ENCODE measurements around the gene NKAIN2.
"Not testable (repeated sequence)": the region's sequence is repeated elsewhere in the genome, so short reads cannot be mapped to it uniquely, and the experiment has no call there.

NKAIN2 gene

DNA sequence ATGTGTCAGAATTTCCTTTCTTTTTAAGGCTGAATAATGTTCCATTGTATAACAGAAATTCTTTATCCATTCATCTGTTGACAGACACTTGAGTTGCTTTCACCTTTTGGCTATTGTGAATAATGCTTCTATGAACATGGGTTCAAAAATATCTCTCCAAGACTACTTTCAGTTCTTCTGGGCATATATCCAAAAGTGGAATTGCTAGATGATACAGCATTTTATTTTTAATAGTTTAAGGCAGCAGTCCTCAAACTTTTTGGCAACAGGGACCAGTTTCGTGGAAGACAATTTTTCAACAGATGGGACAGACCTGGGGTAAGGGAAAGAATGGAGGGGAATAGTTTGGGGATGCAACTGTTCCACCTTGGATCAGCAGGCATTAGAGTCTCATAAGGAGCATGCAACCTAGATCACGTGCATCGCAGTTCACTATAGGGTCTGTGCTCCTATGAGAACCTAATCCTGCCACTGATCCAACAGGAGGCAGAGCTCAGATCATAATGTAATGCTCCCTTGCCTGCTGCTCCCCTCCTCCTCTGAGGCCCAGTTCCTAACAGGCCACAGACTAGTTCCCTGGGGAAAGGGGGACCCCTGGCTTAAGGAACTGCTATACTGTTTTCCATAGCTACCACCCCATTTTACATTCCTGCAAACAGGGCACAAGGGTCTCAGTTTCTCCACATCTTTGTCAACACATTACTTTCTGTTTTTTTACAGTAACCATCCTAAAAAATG, 918.6 kb downstream of the NKAIN2 start:
- peak; percentile 33 for DNase-seq

DNA sequence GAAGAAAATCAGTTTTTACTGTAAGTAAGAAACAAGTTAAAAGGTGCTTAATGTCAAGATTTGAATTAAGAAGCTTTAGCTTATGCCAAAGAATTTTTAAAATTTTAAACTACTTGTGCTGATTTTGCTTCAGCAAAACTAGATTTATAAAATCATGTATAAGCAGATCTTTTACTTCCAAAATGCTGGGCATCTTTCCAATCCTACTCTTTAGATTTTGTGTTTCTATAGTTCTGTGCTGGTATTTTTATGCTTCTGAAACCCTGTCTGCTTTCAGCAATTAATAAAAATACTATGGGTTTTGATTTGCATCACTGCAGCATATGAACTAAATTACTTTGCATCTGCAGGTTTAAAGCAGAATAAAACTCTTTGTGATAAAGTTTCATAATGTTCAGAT, 920.0 kb downstream of the NKAIN2 start:
- no peak for DNase-seq

DNA sequence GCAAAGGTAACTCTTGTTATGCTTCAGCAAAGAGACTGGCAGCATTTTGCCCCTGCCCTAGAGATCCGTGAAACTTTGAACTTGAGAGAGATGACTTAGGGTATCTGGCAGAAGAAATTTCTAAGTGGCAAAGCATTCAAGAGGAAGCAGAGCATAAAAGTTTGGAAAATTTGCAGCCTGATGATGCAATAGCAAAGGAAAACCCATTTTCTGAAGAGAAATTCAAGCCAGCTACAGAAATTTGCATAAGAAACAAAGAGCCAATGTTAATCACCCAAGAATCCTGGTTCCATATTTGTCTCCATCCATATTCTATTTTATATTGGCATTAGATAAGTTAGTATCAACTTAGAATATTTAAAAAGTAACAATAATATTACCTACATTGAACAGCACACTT, 934.1 kb downstream of the NKAIN2 start:
- DNase-seq, result not testable (repeated sequence)

DNA sequence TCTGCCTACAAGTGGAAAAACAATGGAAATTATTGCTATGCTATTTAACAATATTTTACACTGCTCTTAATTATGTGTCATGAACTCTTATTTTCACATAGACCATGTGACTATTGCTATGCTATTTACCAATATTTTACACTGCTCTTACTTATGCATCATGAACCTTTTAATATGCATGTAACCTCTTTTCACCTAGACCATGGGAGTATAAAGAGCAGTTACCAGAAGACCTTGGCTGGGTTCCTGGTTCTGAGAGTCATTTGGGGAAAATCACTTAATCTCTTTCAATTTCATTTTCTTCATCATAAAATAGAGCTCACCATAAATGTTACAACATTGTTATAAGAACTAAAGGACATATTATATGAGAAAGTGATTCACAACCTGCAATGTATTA, 934.8 kb downstream of the NKAIN2 start:
- no peak for DNase-seq

DNA sequence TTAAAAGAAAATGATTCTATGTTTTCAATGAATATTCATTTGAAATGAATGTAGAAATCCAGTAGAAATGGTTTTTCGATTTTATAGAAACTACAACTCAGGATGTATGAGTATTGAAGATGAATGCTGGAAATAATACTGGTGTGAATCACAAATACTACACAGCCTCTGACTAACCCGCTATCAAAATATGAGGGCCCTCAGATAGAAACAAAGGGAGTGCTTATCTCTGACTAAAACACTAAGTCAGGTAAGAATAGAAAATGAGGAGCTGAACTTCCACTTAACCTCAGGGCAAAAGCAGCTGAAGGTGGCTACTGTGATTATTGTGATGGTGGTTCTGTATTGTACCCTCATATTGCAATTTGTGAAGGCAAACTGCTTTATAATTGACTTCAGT, 937.7 kb downstream of the NKAIN2 start:
- DNase-seq, result no peak

DNA sequence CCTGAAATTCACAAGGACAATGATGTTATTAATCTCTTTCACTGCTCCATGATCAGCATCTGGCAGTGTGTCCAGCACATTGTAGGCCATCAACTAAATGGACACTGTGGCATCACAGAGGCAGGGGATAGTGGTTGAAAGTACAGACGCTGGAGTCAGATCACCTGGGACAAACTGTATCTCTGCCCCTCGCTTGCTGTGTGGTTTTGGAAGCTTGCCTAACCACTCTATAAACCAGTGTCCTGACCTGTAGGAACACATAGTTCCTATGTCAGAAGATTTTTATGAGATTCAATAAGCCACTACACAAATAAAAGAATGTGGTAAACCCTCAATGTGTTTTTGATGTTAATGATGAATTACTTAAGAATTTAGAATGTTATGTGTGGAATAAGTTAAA, 939.3 kb downstream of the NKAIN2 start:
- no peak for DNase-seq

DNA sequence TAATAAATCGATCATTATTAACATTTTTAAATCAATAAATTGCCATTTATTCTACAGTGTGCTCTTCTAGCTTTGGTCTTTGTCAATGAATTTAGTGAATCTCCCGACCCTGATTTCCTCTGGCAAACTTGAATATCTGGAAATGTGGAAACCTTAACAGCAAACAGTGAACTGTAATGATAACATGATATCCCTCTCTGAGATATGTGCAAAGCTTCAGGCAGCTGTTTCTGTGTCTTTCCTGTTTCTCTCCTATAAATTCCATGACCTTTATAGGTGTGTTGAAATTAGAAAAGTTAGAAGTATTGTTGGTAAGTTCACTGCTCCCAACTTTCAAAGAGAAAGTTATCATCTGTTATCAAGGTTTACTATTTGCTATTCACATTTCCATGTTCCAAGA, 939.8 kb downstream of the NKAIN2 start:
- DNase-seq, result no peak

DNA sequence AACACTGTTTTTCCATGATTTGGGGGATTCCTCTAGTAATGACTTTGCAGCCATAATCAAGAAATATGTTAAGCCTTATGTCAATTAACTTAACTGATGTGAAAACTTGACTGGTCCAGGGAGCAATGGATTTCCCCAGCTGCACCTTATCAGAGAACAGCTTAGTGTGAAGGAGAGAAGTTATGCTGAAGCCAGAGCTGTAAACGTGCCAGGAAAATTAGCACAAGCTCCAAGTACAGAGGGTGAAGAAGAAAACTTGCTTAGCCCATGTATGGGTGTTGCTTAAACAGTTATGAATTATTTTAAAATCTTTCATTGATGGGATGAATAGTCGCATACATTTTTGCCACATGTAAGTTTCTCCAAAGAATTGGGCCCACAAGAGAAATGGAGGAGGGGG, 943.7 kb downstream of the NKAIN2 start:
- DNase-seq, result no peak

DNA sequence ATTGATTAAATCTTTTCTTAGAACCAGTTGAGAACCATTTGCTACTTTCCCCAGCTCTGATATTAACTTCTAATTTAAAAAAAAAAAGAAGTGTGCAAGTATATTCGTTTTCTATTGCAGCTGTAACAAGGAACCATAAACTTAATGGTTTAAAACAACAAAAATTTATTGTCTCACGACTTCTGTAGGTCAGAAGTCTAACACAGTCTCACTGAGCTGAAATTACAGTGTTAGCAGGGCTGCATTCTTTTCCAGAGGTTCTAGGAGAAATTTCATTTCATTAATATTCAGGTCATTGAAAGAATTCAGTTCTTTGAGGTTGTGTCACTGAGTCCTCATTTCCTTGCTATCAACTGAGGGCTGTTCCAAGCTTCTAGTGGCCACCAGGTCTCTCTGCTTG, 945.1 kb downstream of the NKAIN2 start:
- no peak for DNase-seq

DNA sequence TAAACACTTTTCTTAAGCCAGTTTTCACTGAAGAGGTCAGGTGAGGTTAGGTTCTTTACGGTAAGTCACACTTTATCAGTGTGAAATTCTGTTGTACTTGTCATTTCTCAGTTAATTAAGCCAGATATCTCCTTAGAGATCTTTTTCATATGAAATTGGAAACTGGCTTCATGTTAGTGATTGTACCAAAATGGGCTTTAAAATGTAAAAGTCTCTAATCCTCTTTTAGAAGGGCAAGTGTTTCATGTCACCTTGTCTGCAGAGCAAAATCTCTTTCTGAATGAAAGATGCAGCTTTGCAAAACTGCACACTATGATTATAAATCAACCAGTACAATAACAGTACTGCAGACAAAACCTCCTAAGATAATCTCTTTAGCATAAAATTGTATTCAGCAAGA, 949.3 kb downstream of the NKAIN2 start:
- no peak for DNase-seq

DNA sequence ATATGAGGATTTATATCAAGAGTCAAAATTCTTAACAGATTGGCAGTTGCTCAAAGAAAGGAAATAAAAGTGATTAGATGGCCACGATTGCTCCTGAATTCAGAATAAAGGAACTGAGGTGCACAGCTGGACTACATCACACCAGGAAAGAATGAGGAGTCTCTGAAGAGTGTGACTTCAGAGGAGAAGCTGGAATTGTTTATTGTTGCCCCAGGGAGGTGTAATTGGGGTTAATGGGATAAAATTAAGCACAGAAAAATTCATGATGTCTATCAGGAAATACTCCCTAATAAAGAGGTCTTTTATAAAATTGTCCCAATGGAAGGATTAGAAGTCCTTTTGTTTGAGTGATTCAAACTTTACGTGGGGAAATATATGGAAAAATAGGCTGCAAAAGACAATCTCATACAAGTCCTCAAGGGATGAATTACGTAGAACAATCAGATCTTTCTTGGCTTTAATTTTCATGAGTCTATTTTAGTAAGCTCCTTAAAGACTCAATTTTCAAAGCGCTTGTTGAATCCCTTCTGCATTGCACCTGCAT, 950.0 kb downstream of the NKAIN2 start:
- no peak for DNase-seq

DNA sequence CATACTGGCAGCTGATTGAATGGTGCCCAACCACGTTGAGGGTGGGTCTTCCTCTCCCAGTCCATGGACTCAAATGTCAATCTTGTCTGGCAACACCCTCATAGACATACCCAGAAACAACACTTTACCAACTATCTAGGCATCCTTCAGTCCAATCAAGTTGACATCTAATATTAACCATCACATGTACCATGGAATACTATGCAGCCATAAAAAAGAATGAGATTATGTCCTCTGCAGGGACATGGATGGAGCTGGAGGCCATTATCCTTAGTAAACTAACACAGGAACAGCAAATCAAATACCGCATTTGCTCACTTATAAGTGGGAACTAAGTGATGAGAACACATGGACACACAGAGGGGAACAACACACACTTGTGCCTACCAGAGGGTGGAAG, 951.7 kb downstream of the NKAIN2 start:
- DNase-seq, result no peak

DNA sequence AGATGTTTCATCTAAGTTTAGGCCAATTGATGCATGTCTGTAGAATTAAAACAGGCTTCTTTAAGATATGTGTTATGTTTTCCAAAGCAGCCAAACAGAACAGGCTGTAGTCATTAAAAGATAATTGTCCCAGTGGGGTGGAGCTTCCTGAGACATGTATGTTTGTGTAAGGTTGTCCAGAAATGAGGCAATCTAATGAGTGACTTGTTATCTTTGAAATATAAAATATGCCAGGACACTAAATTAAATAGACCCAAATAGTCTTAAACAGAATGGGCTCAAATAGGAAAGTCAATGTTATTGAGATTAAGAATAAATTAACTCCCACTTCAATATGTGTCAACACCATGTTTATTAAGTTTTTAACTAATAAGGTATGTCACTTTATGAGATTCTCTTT, 953.9 kb downstream of the NKAIN2 start:
- DNase-seq, result no peak

DNA sequence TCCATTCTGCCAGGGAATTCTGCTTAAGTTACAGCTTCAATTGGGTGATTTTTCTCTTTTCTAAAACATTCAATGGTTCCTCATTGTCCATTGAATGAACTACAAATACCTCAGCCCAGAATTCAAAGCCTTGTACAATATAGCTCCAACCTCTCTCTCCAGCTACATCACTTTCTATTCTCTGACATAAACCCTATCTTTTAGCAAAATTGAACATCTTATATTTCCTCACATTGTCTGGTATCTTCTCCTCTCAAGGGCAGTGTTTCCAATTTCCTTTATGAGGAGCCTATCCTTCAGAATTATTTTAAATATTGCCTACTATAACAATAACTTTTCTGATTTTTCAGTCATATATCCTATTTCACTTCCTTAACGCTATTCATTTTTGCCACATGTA, 955.0 kb downstream of the NKAIN2 start:
- DNase-seq, result no peak

DNA sequence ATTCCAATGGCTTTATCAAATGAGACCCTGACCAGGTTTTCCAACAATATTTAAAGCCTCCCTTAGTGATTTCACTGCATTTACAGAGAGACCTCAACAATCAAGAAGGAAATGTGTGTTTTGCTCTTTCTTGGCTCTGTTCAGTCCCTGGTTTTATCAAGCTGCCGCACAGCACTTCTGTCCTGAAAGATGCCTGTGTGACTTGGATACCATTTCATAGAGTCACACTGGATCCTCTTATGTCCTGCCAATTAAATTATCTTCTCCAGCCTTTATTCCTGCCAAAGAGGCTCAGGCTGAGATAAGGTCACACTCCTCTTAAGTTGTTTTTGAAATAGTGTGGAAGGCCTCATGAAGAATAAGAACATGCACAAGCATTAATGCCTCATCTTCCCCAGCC, 961.6 kb downstream of the NKAIN2 start:
- no peak for DNase-seq

DNA sequence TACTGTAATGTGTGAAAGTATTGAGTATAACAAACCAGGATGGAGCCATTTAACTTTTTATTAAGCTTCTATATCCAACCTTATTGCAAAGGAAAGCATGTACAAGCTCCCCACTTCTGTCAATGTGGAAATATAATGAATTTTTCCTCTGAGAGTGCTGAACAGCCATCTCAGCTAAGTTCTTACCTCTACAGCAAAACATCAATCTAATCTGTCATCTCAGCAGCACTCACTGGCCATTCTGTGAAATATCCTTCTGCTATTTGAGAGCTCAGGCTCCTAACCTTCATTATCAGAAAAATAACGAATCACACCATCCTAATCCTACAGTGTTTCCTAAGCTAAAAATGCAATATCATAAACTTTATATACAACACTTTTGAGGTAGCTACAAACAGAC, 964.6 kb downstream of the NKAIN2 start:
- DNase-seq, result no peak

DNA sequence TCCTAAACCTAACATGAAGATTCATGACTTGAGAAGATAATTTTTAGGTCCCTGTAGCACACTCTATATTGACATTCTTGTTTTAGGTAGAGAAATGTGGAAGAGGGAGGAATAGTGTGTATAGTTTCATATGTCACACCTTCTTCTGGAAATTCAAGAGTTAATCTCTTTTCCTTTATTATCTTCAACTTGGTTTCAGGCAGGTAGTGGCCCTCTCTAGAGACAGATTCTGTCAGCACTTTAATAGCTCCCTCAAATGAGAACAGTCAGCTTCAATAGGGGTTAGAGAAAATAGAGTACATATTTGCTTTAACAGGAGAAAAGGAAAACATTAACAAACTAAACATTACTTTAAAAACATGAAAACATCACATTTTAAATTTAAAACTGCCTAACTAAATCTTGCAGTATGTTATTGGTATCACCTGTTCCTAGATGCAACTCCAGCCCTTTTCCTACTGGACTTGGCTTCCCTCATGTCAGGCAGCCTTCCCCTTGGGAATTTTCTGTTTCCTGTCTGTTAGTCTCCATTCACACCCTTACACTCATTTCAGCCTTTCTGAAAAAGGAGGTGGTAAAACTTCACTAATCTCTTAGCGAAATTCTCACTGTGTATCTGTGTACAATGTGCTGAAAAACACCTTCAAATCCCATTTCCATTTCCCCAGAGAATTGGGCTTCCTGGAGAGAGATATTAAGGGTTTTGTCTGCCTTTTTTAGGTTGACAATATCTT, 966.3 kb downstream of the NKAIN2 start:
- no peak for DNase-seq

DNA sequence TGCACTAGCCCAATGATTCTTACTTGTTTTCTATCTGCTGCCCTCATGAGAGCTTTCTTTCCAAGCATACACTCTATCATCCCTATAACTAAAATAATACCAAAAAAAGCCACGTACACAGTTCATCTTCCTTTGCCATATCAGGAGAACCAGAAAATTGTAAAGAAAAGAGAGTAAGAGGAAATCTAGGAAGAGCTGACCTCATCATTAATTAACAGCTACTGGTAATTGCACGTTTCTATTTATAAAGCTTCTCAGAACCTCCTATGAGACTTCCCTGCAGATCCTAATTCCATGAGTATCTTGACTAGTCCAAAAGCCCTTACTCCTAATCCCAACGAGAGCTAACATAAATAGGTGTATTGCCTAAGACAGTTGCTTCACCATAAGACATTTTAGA, 967.1 kb downstream of the NKAIN2 start:
- DNase-seq, result no peak

DNA sequence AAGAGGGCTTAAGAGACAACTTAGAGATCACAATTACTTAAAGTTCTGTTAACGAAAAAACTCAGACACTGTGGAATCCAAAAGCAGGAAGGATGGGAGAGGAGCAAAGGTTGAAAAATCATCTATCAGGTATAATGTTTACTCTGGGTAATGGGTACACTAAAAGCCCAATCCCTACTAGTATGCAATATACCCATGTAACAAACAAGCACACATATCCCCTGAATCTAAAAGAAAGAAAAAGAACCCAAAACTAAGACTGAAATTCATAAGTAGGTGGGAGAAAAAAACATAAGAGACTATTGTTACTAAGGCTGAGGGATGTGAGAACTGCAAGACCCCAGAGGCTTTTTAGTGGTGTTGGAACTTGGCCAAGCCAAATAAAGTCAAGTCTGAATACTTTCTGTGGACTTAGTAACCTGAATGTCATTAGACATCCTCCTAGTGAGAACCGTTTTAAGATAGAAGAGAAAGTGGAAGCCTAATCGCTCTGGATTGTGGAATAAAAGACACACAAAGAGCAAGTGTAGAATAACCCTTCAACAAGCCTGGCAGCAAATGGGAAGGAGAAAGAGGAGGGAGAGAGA, 969.2 kb downstream of the NKAIN2 start:
- no peak for DNase-seq

DNA sequence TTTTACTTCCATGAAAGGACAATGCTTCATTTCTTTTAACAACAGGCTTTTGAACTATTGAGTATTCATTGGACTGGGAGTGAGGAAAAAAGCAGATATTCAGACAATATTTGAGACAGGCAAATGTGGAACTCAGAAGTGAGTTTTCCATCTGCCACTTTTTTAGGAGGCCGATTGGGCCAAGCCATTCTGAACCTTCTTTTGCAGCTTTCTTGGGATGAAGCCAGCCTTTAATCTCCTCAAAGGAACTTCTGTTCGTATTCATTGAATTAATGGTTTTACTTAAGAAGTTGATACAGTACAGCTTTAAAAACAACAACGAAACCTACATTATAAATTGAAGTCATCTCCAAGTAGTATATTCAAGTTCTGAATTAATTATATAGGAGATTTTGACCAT, 971.5 kb downstream of the NKAIN2 start:
- no peak for DNase-seq

DNA sequence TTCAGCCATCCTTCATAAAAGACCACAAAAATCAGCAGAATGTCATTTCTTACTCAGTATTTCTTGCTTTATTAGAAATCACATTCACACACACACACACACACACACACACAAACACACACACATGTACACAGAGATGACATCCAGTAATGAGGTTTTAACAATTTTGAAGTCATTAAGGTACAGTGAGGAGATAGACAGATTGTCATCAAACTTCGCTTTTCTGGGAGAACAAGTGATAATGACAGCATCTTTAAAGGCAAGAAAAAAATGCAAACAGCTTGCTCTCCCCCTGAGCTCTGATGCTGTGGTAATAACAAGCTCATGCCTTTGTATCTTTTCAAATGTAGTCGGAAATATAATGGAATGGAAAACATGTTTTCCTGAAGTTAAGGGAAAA, 974.2 kb downstream of the NKAIN2 start:
- no peak for DNase-seq

DNA sequence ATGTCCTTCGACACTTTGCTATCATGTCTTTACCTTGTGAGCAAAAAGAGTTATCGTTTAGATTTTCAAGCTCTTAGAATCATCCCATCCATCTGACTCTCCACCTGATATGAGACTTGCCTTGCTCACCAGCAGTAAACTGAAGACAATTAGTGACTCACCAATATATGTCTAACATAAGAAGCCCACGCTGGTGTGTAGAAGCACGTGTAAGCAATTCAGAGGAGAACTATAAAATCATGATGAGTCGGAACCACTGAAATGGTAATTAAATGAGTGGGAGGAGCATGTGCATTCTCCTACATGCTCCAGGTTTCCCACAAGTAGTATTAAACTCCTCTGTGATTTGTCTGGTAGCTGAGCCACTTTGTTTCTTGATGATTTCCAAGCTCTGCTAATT, 977.0 kb downstream of the NKAIN2 start:
- DNase-seq, result no peak

DNA sequence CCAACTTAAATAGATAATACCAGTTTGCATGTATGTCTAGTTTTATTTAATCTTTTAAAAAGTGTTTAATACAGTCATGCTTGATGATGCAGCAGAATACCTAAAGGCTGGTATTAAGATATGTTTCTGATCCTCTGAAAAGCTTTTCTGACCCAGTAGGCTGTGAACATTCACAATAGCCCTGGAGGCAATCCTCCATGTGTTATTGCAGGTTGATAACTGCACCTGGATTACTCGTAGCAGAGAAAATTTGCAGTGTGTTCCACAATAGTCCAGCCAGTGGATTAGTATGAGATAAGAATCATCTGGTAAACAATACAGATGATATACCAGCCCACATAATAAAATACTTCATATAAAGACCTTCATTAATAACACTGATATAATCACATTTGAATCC, 979.7 kb downstream of the NKAIN2 start:
- DNase-seq, result no peak

DNA sequence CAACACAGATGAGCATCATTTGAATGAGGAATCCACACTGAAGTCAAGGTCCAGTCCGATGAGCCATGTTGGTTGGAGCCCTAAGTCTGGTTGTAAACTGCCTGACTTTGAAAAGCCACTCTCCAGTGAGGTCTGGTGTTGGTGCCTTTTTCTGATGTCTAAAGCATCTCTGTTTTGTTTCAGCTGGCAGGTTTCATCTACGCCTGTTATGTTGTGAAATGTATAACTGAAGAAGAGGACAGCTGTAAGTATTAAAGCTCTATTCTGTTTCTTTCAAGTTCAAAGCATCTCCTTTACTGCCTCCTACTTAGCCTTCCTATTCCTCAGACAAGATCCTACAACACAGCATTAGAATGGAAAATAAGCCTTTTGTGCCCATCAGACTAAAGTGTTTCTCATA, 987.5 kb downstream of the NKAIN2 start:
- DNase-seq, result no peak

Measured in RPMI8226 (cell line).